Measurements from ENCODE around the gene TCF19.

The TCF19 gene

GRCh38 chr6:31114970-31115849 lies 43.2 kb upstream of the TCF19 start:
- TF ChIP-seq CTCF (IDR thresholded peaks at IDR 0.05; ENCODE audit: borderline replicate concordance, control extremely low read depth, extremely low read depth, insufficient read depth, missing control alignments), result no peak
- in situ Hi-C loops (cut with MboI; ENCODE audit: low sequenced_read_pairs, unreplicated experiment), result no loop called here

GRCh38 chr6:31115941-31116560 lies 42.3 kb upstream of the TCF19 start:
- in situ Hi-C loops (cut with MboI; ENCODE audit: low sequenced_read_pairs, unreplicated experiment), result no loop called here
- no peak for TF ChIP-seq CTCF (IDR thresholded peaks at IDR 0.05; ENCODE audit: borderline replicate concordance, control extremely low read depth, extremely low read depth, insufficient read depth, missing control alignments)
- DNase-seq (ENCODE audit: low spot score), result no peak

More at GRCh38 chr6:31114970-31115849, 43.2 kb upstream of the TCF19 start:
- DNase-seq (ENCODE audit: low spot score), result no peak

GRCh38 chr6:31116661-31117385 lies 41.6 kb upstream of the TCF19 start:
- no peak for DNase-seq (ENCODE audit: low spot score)
- in situ Hi-C loops (cut with MboI; ENCODE audit: low sequenced_read_pairs, unreplicated experiment), result no loop called here
- no peak for TF ChIP-seq CTCF (IDR thresholded peaks at IDR 0.05; ENCODE audit: borderline replicate concordance, control extremely low read depth, extremely low read depth, insufficient read depth, missing control alignments)

GRCh38 chr6:31118178-31118577 lies 40.2 kb upstream of the TCF19 start:
- no peak for TF ChIP-seq CTCF (IDR thresholded peaks at IDR 0.05; ENCODE audit: borderline replicate concordance, control extremely low read depth, extremely low read depth, insufficient read depth, missing control alignments)
- DNase-seq (ENCODE audit: low spot score), result no peak
- in situ Hi-C loops (cut with MboI; ENCODE audit: low sequenced_read_pairs, unreplicated experiment), result no loop called here

GRCh38 chr6:31120151-31120915 lies 38.1 kb upstream of the TCF19 start, which contains the start of gene CDSN:
TSS of gene CDSN (minus strand) at chr6:31120446. CDS start at chr6:31120419, 27 bp downstream.
- no peak for DNase-seq (ENCODE audit: low spot score)
- in situ Hi-C loops (cut with MboI; ENCODE audit: low sequenced_read_pairs, unreplicated experiment), result no loop called here
- TF ChIP-seq CTCF (IDR thresholded peaks at IDR 0.05; ENCODE audit: borderline replicate concordance, control extremely low read depth, extremely low read depth, insufficient read depth, missing control alignments), result no peak

All from GM13976 (cell line).